ENCODE data around the gene VAV1. TPM values are rescaled to one million over a fixed set of nuclear protein-coding genes. Genes with fewer than 3 reads are reported as not detected.

Gene VAV1
- total and polyA plus RNA-seq, 9 of the 15 experiments (the other 6 are each of a cell fraction or from before 2014, with no cell fraction given) = 0.46 to 20.1 (median 11.1) TPM

GRCh38 chr19:6801485-6802086 is 29.1 kb downstream of the VAV1 start (continued):
- no peak for TF ChIP-seq AFF1 (IDR thresholded peaks at IDR 0.05; ENCODE audit: low read depth in 1 of 2, partially characterized antibody in 2 of 2)
- TF ChIP-seq ZNF143 (CRISPR knock-in tag; IDR thresholded peaks at IDR 0.05) = 0 out of 2 replicates have a peak, but pooled peaks have one; percentile 20
- no peak for TF ChIP-seq SMARCA5 (IDR thresholded peaks at IDR 0.05)
- TF ChIP-seq KDM2B (CRISPR knock-in tag; IDR thresholded peaks at IDR 0.05) = no peak
- TF ChIP-seq MTF1 (CRISPR knock-in tag; IDR thresholded peaks at IDR 0.05; ENCODE audit: borderline replicate concordance) = no peak
- no peak for TF ChIP-seq TCF3 (CRISPR knock-in tag; IDR thresholded peaks at IDR 0.05)
- TF ChIP-seq E2F3 (CRISPR knock-in tag; IDR thresholded peaks at IDR 0.05) = no peak
- no peak for TF ChIP-seq SPI1 (IDR thresholded peaks at IDR 0.05; ENCODE audit: borderline replicate concordance, low read depth, low read length)
- TF ChIP-seq ATF2 (CRISPR knock-in tag; IDR thresholded peaks at IDR 0.05) = no peak
- TF ChIP-seq THRAP3 (IDR thresholded peaks at IDR 0.05; ENCODE audit: borderline replicate concordance) = no peak
- TF ChIP-seq ZNF77 (CRISPR knock-in tag; IDR thresholded peaks at IDR 0.05) = no peak
- TF ChIP-seq NFIC (IDR thresholded peaks at IDR 0.05) = peak; percentile 92
- no peak for TF ChIP-seq POLR2AphosphoS2 (IDR thresholded peaks at IDR 0.05; ENCODE audit: low read length)
- TF ChIP-seq GTF2F1 (IDR thresholded peaks at IDR 0.05; ENCODE audit: low read depth, low read length) = no peak
- no peak for TF ChIP-seq MIER1 (IDR thresholded peaks at IDR 0.05; ENCODE audit: low read depth)
- no peak for TF ChIP-seq ZBTB8A (IDR thresholded peaks at IDR 0.05; ENCODE audit: partially characterized antibody)
- no peak for TF ChIP-seq NR2C1 (IDR thresholded peaks at IDR 0.05)
- no peak for TF ChIP-seq NR2C1 (tag; IDR thresholded peaks at IDR 0.05)
- no peak for TF ChIP-seq E2F1 (CRISPR knock-in tag; IDR thresholded peaks at IDR 0.05)
- TF ChIP-seq ESRRA (IDR thresholded peaks at IDR 0.05; ENCODE audit: borderline replicate concordance, low read depth) = no peak
- TF ChIP-seq ETS2 (tag; IDR thresholded peaks at IDR 0.05; ENCODE audit: borderline replicate concordance, poor library complexity, severe bottlenecking) = no peak
- TF ChIP-seq ZNF395 (CRISPR knock-in tag; IDR thresholded peaks at IDR 0.05) = 0 out of 2 replicates have a peak, but pooled peaks have one; percentile 19

Data from K562 (cell line).